Hepatocyte (in vitro differentiated cells): Measurements from ENCODE around the gene PEX6. TPM values are rescaled to one million over a fixed set of nuclear protein-coding genes. Genes with fewer than 3 reads are reported as not detected.

Experiments used
- DNase-seq: peaks from one replicate; pipeline ENCODE4 v3.0.0-alpha.2; 2016; ENCODE audit warnings: low spot score
- H2AFZ ChIP-seq: fragments of 200-600 bp; sonication (generic); 2 replicates; pipeline ENCODE4 v1.6.0; 2016; ENCODE audit warnings: antibody characterized with exemption, mild to moderate bottlenecking
- H3K27ac ChIP-seq: fragments of 200-600 bp; sonication (generic); 2 replicates; pipeline ENCODE4 v1.5.1; 2016; ENCODE audit warnings: mild to moderate bottlenecking
- H3K27me3 ChIP-seq: fragments of 200-600 bp; sonication (generic); 2 replicates; pipeline ENCODE4 v1.6.1; 2016
- H3K36me3 ChIP-seq: fragments of 200-600 bp; sonication (generic); replicated peaks from 2 replicates; pipeline ENCODE4 v1.5.1; 2016; ENCODE audit warnings: low read depth; ENCODE audit not compliant: insufficient read depth
- H3K4me1 ChIP-seq: fragments of 200-600 bp; sonication (generic); 2 replicates; pipeline ENCODE4 v1.5.1; 2016; ENCODE audit warnings: mild to moderate bottlenecking, moderate library complexity; ENCODE audit not compliant: insufficient read depth
- H3K4me2 ChIP-seq: fragments of 200-600 bp; sonication (generic); 2 replicates; pipeline ENCODE4 v1.6.0; 2016
- H3K4me3 ChIP-seq: fragments of 200-600 bp; sonication (generic); 2 replicates; pipeline ENCODE4 v1.5.1; 2016; ENCODE audit warnings: mild to moderate bottlenecking
- H3K79me2 ChIP-seq: fragments of 200-600 bp; sonication (generic); 2 replicates; pipeline ENCODE4 v1.6.0; 2017; ENCODE audit warnings: mild to moderate bottlenecking
- H3K9me2 ChIP-seq: fragments of 200-600 bp; sonication (generic); replicated peaks from 2 replicates; pipeline ENCODE4 v1.6.0; 2017; ENCODE audit warnings: mild to moderate bottlenecking; ENCODE audit not compliant: insufficient read depth
- H3K9me3 ChIP-seq: fragments of 200-600 bp; sonication (generic); 2 replicates; pipeline ENCODE4 v1.5.1; 2016; ENCODE audit warnings: low read depth, mild to moderate bottlenecking
- H4K20me1 ChIP-seq: fragments of 200-600 bp; sonication (generic); 2 replicates; pipeline ENCODE4 v1.6.0; 2016; ENCODE audit warnings: mild to moderate bottlenecking; ENCODE audit not compliant: insufficient read depth, poor library complexity, severe bottlenecking
- EZH2 ChIP-seq: fragments of 200-600 bp; sonication (generic); IDR thresholded peaks from 2 replicates; pipeline ENCODE4 v1.6.1; 2016; ENCODE audit warnings: antibody characterized with exemption, mild to moderate bottlenecking, borderline replicate concordance
- EZH2phosphoT487 ChIP-seq: fragments of 200-600 bp; sonication (generic); IDR thresholded peaks from one replicate; pipeline ENCODE4 v1.6.1; 2018; ENCODE audit warnings: antibody characterized with exemption, mild to moderate bottlenecking, low read depth, moderate library complexity; ENCODE audit not compliant: unreplicated experiment, severe bottlenecking
- WGBS: methylation state at CpG from one replicate; pipeline ENCODE4 v1.1.6; 2016; ENCODE audit warnings: low lambda C conversion rate; ENCODE audit errors: missing lambda C conversion rate; 5-methylcytosine and 5-hydroxymethylcytosine counted together
- polyA plus RNA-seq: library from polyadenylated mRNA; unstranded; fragments of >200 nt; fragmentation: Nextera tagmentation; extraction: Ambion mirVana; gene quantifications from 2 replicates; pipeline ENCODE4 v1.2.1, GENCODE V29; 2016
- total RNA-seq: library from RNA; depleted of rRNA; stranded (reverse); fragments of >200 nt; gene quantifications from 2 replicates; pipeline ENCODE4 v1.2.3, GENCODE V29; 2014
- TF ChIP-seq, protein P1 (sequence below): fragments of 200-600 bp; sonication (generic); IDR thresholded peaks from 2 replicates; pipeline ENCODE4 v1.5.1; 2016; ENCODE audit warnings: antibody characterized with exemption, mild to moderate bottlenecking; ENCODE audit not compliant: poor library complexity

Gene PEX6
- total and polyA plus RNA-seq, 2 experiments from 2014 or later, result 39.4 to 46.1 TPM

GRCh38 chr6:42940493-42941045, 38.4 kb downstream of the PEX6 start:
- Histone ChIP-seq H3K36me3 (no peaks in the 10 kb centered on the region), H3K27ac (no peak overlapping the region)
- 88% methylated on average over 6 of the region's 6 CpGs for WGBS

DNA sequence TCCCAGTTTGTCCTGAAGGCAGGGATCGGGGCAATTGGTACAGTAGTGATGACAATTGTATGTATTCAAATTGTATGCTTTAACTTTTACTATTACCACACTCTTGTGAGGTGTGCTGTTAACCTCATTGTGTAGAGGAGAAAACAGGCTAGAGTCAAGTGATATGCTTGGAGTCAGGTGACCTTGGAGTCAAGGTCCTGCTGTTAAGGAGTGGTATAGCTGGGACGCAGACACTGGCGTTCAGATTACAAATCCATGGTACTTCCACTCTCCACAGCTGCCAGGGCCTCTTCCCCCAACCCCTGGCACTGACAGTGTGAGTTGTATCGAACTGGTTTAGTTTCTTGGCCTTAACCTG, 39.2 kb downstream of the PEX6 start:
- DNase-seq, result no peak
- TF ChIP-seq, protein P1, sequence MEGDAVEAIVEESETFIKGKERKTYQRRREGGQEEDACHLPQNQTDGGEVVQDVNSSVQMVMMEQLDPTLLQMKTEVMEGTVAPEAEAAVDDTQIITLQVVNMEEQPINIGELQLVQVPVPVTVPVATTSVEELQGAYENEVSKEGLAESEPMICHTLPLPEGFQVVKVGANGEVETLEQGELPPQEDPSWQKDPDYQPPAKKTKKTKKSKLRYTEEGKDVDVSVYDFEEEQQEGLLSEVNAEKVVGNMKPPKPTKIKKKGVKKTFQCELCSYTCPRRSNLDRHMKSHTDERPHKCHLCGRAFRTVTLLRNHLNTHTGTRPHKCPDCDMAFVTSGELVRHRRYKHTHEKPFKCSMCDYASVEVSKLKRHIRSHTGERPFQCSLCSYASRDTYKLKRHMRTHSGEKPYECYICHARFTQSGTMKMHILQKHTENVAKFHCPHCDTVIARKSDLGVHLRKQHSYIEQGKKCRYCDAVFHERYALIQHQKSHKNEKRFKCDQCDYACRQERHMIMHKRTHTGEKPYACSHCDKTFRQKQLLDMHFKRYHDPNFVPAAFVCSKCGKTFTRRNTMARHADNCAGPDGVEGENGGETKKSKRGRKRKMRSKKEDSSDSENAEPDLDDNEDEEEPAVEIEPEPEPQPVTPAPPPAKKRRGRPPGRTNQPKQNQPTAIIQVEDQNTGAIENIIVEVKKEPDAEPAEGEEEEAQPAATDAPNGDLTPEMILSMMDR, result no peak
- TF ChIP-seq EZH2 (no peak), EZH2phosphoT487 (no peak)
- peak overlapping the region; percentile 23 for H3K27ac ChIP-seq

More at GRCh38 chr6:42940493-42941045, 38.4 kb downstream of the PEX6 start:
- H4K20me1 ChIP-seq, result no peaks in the 10 kb centered on the region
- H3K79me2 ChIP-seq, result peaks cover 13% of the 10 kb centered on the region
- DNase-seq, result no peak
- TF ChIP-seq EZH2phosphoT487 (no peak), EZH2 (no peak)
- TF ChIP-seq, protein P1, result no peak
- no peak overlapping the region for H2AFZ ChIP-seq
- no peak overlapping the region for H3K4me3 ChIP-seq
- no peaks in the 10 kb centered on the region for H3K9me3 ChIP-seq
- H3K9me2 ChIP-seq, result no peaks in the 10 kb centered on the region
- no peaks in the 10 kb centered on the region for H3K4me1 ChIP-seq
- H3K27me3 ChIP-seq, result no peaks in the 10 kb centered on the region
- no peak overlapping the region for H3K4me2 ChIP-seq

DNA sequence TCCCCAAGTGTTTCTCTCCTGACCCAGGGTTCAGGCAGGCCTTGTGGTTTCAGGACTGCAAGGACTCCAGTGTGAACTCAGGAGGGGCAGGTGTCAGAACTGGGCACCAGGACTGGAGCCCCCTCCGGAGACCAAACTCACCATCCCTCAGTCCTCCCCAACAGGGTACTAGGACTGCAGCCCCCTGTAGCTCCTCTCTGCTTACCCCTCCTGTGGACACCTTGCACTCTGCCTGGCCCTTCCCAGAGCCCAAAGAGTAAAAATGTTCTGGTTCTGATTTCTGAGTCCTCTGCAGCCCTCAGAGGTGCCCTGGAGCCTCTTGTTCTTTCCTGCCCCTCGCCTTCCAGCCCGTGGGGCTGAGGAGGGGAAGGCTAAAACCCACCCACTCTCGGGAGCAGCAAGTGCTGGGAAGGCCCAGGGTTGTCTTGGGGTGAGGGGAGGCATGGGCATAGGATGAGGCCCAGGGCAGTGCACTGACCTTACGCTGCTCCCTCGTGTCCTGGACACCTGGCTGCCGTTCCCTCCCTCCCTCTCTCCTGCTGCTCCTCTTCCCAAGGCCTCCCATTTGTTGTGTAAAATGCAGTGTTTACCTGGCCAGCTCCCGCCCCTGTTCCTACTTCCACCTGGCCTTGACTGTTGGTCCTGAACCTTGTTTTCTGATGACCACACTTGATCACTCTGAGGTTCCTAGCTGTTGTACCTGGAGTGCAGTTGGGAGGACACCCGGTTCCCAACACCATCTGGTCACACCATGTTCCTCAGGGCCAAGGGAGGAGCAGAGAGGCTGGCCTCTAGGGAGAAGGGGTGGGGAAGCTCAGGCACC, 39.8 kb downstream of the PEX6 start:
- no peaks in the 10 kb centered on the region for H3K4me1 ChIP-seq
- H3K27me3 ChIP-seq, result no peaks in the 10 kb centered on the region
- WGBS, result 88% methylated on average over 9 of the region's 9 CpGs
- peak; percentile 38 for DNase-seq
- H4K20me1 ChIP-seq, result no peaks in the 10 kb centered on the region
- H3K79me2 ChIP-seq, result peaks cover 25% of the 10 kb centered on the region
- no peaks in the 10 kb centered on the region for H3K9me3 ChIP-seq
- H3K4me2 ChIP-seq, result no peak overlapping the region
- H3K27ac ChIP-seq, result peak overlapping the region; percentile 51
- TF ChIP-seq EZH2phosphoT487 (no peak), EZH2 (no peak)
- TF ChIP-seq, protein P1, result no peak
- H2AFZ ChIP-seq, result no peak overlapping the region
- no peaks in the 10 kb centered on the region for H3K9me2 ChIP-seq
- no peak overlapping the region for H3K4me3 ChIP-seq
- H3K36me3 ChIP-seq, result no peaks in the 10 kb centered on the region

More for the DNA sequence above, 39.2 kb downstream of the PEX6 start:
- peaks cover 19% of the 10 kb centered on the region for H3K79me2 ChIP-seq
- 85% methylated on average over 4 of the region's 4 CpGs for WGBS
- no peaks in the 10 kb centered on the region for H3K36me3 ChIP-seq
- no peaks in the 10 kb centered on the region for H3K9me2 ChIP-seq
- H3K9me3 ChIP-seq, result no peaks in the 10 kb centered on the region
- no peaks in the 10 kb centered on the region for H3K27me3 ChIP-seq
- H2AFZ ChIP-seq, result no peak overlapping the region
- no peaks in the 10 kb centered on the region for H4K20me1 ChIP-seq
- no peak overlapping the region for H3K4me2 ChIP-seq
- H3K4me3 ChIP-seq, result no peak overlapping the region
- H3K4me1 ChIP-seq, result no peaks in the 10 kb centered on the region
